GM06990 (cell line): ENCODE results near the gene FPR1.

Experiments
- DNase-seq: peaks from one replicate; pipeline ENCODE4 v3.0.0-alpha.2; 2011; ENCODE audit not compliant: insufficient read length; ENCODE audit errors: extremely low read depth
- H3K27me3 ChIP-seq: replicated peaks from 2 replicates; pipeline ENCODE4 v1.6.0; 2011; ENCODE audit warnings: low read length; ENCODE audit not compliant: control insufficient read depth, insufficient read depth
- H3K36me3 ChIP-seq: 2 replicates; pipeline ENCODE4 v1.5.1; 2011; ENCODE audit warnings: low read length; ENCODE audit not compliant: control insufficient read depth, insufficient read depth
- H3K4me3 ChIP-seq: replicated peaks from 2 replicates; pipeline ENCODE4 v1.5.1; 2011; ENCODE audit warnings: low read depth, mild to moderate bottlenecking, control low read depth, low read length
- TF ChIP-seq, protein P1 (sequence below): IDR thresholded peaks from 2 replicates; pipeline ENCODE4 v1.5.1; 2011; ENCODE audit warnings: low read length, control low read depth, mild to moderate bottlenecking, inconsistent platforms; ENCODE audit not compliant: insufficient read depth, poor library complexity, severe bottlenecking

FPR1 gene

DNA sequence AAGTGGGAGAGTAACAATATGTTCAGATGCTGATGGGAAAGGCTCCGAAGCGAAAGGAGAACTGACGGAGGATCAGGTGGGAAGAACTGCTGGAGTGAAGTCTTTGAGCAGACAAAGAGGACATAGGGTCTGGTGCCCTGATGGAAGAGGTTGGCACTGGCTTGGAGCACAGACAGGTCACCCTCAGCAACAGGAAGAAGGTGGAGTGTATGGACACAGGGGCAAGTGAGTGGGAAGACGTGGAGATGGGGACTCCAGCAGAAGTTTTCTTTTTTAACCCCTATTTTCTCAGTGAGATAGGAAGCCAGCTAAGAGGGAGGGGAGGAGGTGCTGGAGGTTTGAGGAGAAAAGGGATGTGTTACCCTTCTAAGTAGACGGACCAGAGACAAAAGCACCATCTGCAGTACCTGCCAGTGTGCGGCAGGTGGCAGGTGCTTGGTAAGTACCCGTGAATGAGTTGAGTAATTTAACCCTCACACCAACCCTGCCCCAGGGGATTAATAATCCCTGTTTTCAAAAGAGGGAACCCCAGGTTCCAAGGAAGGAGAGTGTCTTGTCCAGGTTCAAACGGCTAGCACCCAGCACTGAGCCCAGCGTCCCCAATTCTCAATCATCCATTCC is 39.1 kb downstream of the FPR1 start:
- H3K36me3 ChIP-seq: no peaks in the 10 kb centered on the region
- DNase-seq: no peak
- no peaks in the 10 kb centered on the region for H3K27me3 ChIP-seq
- TF ChIP-seq, protein P1, sequence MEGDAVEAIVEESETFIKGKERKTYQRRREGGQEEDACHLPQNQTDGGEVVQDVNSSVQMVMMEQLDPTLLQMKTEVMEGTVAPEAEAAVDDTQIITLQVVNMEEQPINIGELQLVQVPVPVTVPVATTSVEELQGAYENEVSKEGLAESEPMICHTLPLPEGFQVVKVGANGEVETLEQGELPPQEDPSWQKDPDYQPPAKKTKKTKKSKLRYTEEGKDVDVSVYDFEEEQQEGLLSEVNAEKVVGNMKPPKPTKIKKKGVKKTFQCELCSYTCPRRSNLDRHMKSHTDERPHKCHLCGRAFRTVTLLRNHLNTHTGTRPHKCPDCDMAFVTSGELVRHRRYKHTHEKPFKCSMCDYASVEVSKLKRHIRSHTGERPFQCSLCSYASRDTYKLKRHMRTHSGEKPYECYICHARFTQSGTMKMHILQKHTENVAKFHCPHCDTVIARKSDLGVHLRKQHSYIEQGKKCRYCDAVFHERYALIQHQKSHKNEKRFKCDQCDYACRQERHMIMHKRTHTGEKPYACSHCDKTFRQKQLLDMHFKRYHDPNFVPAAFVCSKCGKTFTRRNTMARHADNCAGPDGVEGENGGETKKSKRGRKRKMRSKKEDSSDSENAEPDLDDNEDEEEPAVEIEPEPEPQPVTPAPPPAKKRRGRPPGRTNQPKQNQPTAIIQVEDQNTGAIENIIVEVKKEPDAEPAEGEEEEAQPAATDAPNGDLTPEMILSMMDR: peak; percentile 55
- no peak overlapping the region for H3K4me3 ChIP-seq

DNA sequence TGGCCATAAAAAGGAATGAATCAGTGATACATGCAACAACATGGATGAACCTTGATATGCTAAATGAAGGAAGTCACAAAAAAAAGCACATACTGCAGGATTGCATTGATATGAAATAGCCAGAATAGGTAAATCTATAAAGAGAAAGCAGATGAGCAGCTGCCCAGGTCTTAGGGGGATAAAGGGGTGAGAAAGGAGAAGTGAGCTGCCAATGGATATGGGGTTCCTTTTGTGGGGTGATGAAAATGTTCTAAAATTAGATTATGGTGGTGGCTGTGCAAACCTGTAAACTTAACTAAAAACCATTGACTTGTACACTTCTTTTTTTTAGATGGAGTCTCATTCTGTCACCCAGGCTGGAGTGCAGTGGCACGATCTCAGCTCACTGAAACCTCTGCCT is 40.0 kb downstream of the FPR1 start:
- TF ChIP-seq, protein P1: no peak
- no peak for DNase-seq
- H3K4me3 ChIP-seq: no peak overlapping the region

DNA sequence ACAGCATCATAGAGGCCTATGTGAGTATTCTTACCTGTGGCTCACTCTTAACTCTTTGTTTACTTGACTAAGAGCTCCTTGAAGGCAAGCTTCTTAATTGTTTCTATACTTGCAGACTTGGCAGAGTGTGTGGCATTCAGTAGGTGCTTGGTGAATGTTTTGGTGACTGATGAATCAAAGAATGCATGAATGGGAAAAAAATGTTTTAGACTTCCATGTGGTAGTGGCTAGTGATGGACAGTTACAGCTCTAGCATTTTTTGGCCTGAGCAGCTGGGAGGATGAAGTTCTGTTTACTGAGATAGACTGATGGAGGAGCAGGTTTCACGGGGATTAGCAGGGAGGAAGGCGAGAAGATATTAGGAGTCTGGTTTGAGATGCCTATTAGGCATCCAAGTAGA is 41.5 kb downstream of the FPR1 start:
- no peak for DNase-seq
- Histone ChIP-seq H3K27me3 (no peaks in the 10 kb centered on the region), H3K4me3 (no peak overlapping the region), H3K36me3 (no peaks in the 10 kb centered on the region)
- TF ChIP-seq, protein P1: no peak

More for the DNA sequence above, 40.0 kb downstream of the FPR1 start:
- Histone ChIP-seq H3K36me3 (no peaks in the 10 kb centered on the region), H3K27me3 (no peaks in the 10 kb centered on the region)

DNA sequence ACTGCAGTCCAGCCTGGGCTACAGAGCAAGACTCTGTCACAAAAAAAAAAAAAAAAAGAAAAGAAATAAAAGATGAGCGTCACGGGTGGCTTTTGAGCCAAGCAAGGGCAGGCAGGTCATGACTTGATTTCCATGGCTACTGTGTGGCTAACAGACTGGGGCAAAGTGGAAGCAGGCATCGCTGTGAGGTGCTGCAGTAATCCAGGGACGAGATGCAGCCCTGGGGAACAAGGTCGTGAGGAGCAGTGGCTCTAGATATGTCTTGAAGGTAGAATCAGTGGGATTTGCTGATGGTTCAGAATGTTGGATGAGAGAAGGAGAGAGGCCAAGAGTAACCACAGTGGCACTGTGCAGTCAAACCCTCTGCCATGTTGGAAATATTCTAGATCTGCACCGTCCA is 42.1 kb downstream of the FPR1 start:
- no peaks in the 10 kb centered on the region for H3K27me3 ChIP-seq
- no peak overlapping the region for H3K4me3 ChIP-seq
- no peaks in the 10 kb centered on the region for H3K36me3 ChIP-seq
- no peak for DNase-seq
- TF ChIP-seq, protein P1: no peak

DNA sequence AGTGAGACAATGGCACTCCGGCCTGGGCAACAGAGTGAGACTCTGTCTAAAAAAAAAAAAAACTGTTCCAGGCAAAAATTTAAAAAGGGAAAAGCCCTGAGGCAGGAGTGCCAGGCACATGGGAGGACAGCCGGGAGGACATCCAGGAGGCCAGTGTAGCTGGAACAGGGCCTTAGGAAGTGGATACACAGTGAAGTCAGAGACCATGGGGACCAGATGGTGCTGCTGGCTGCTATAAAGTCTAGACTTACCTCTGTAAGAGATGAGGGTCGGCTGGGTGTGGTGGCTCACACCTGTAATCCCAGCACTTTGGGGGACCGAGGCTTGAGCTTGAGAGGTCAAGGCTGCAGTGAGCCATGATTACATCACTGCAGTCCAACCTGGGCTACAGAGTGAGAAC is 42.9 kb downstream of the FPR1 start:
- no peaks in the 10 kb centered on the region for H3K27me3 ChIP-seq
- TF ChIP-seq, protein P1: no peak
- no peaks in the 10 kb centered on the region for H3K36me3 ChIP-seq
- DNase-seq: no peak
- no peak overlapping the region for H3K4me3 ChIP-seq

DNA sequence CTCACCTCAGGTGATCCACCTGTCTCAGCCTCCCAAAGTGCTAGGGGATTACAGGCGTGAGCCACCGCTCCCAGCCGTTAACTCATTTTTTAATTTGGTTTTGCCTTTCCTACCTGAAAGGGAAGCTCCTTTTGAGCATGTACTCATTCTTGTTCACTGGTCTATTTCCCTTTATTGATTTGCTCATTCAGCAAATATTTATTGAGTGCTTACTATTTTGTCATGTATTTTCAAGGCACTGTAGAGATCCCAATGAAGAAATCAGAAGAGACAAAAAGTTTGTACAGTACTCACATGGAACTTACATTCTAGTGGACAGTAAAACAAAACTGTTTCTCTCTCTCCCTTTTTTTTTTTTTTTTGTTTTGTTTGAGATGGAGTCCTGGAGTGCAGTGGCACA is 44.8 kb downstream of the FPR1 start:
- H3K27me3 ChIP-seq: no peaks in the 10 kb centered on the region
- no peak overlapping the region for H3K4me3 ChIP-seq
- TF ChIP-seq, protein P1: no peak
- DNase-seq: no peak
- no peaks in the 10 kb centered on the region for H3K36me3 ChIP-seq
